IMR-90 (cell line): ENCODE results near the gene PHACTR3. TPM values are rescaled to one million over a fixed set of nuclear protein-coding genes. Genes with fewer than 3 reads are reported as not detected.

Experiments
- ATAC-seq: fragments of 200-7000 bp; cut with Tn5 transposase; 2 replicates; pipeline ENCODE4 v1.9.1; 2020; ENCODE audit warnings: low read depth, mild to moderate bottlenecking, moderate library complexity
- BruUV-seq: library from RNA; stranded (reverse); fragments of 400-500 nt; replicated peaks from 2 replicates; lab custom pipeline; 2021; lab: Mats Ljungman, UMichigan
- CTCF ChIA-PET: fragments of 300-600 bp; formaldehyde crosslinking; extraction: SDS; loops from one replicate; lab custom pipeline; 2021; ENCODE audit warnings: antibody characterized with exemption; lab: Yijun Ruan, JAX
- POLR2A ChIA-PET: fragments of 300-600 bp; sonication (Branson Sonifier 250); formaldehyde crosslinking; loops from one replicate; lab custom pipeline; 2022; ENCODE audit warnings: antibody characterized with exemption; ENCODE audit not compliant: unreplicated experiment; lab: Charles Lee
- DNase-seq: peaks from one replicate; pipeline ENCODE4 v3.0.0; 2013
- H2AFZ ChIP-seq: replicated peaks from 2 replicates; pipeline ENCODE3; 2013; ENCODE audit warnings: low read length, mild to moderate bottlenecking; ENCODE audit not compliant: poor library complexity
- H2AK5ac ChIP-seq: 2 replicates; pipeline ENCODE4 v1.6.1; 2013; ENCODE audit warnings: low read depth, low read length, inconsistent platforms
- H2AK9ac ChIP-seq: replicated peaks from 2 replicates; pipeline ENCODE3; 2013; ENCODE audit warnings: mild to moderate bottlenecking, low read depth, low read length, moderate library complexity; ENCODE audit not compliant: poor library complexity
- H2BK120ac ChIP-seq: 2 replicates; pipeline ENCODE4 v1.6.1; 2013; ENCODE audit warnings: low read depth, low read length, inconsistent platforms
- H2BK15ac ChIP-seq: 3 replicates; pipeline ENCODE4 v1.6.1; 2013; ENCODE audit warnings: low read depth, low read length, inconsistent platforms
- H2BK20ac ChIP-seq: 2 replicates; pipeline ENCODE4 v1.6.1; 2013; ENCODE audit warnings: low read depth, mild to moderate bottlenecking, inconsistent platforms, low read length, moderate library complexity
- H2BK5ac ChIP-seq: 2 replicates; pipeline ENCODE4 v1.6.1; 2013; ENCODE audit warnings: mild to moderate bottlenecking, low read depth, low read length, inconsistent platforms; ENCODE audit not compliant: poor library complexity, severe bottlenecking
- H3K14ac ChIP-seq: replicated peaks from 2 replicates; pipeline ENCODE4 v1.6.1; 2013; ENCODE audit warnings: low read depth, low read length, inconsistent platforms
- H3K18ac ChIP-seq: 2 replicates; pipeline ENCODE4 v1.6.1; 2013; ENCODE audit warnings: low read depth, low read length, control low read depth
- H3K23ac ChIP-seq: 2 replicates; pipeline ENCODE4 v1.6.1; 2013; ENCODE audit warnings: low read depth, low read length, inconsistent platforms
- H3K27ac ChIP-seq: 2 replicates; pipeline ENCODE4 v1.5.1; 2013; ENCODE audit warnings: mild to moderate bottlenecking, control low read depth, low read length; ENCODE audit not compliant: insufficient read depth
- H3K27me3 ChIP-seq: 2 replicates; pipeline ENCODE4 v1.6.1; 2013; ENCODE audit warnings: low read length; ENCODE audit not compliant: control insufficient read depth, insufficient read depth
- H3K36me3 ChIP-seq: 2 replicates; pipeline ENCODE4 v1.6.1; 2013; ENCODE audit warnings: low read length, mixed read lengths; ENCODE audit not compliant: control insufficient read depth, insufficient read depth
- H3K4ac ChIP-seq: 2 replicates; pipeline ENCODE4 v1.6.1; 2013; ENCODE audit warnings: low read depth, low read length, inconsistent platforms
- H3K4me1 ChIP-seq: 2 replicates; pipeline ENCODE4 v1.6.1; 2013; ENCODE audit warnings: low read length, mixed read lengths; ENCODE audit not compliant: control insufficient read depth, insufficient read depth
- H3K4me2 ChIP-seq: 2 replicates; pipeline ENCODE4 v1.6.1; 2013; ENCODE audit warnings: low read depth, mild to moderate bottlenecking, control low read depth, low read length, moderate library complexity
- H3K4me3 ChIP-seq: 2 replicates; pipeline ENCODE4 v1.5.1; 2013; ENCODE audit warnings: low read depth, mild to moderate bottlenecking, control low read depth, low read length, moderate library complexity; ENCODE audit not compliant: insufficient read depth
- H3K56ac ChIP-seq: 2 replicates; pipeline ENCODE4 v1.6.1; 2013; ENCODE audit warnings: low read length, inconsistent platforms; ENCODE audit not compliant: insufficient read depth; ENCODE audit errors: extremely low read depth
- H3K79me1 ChIP-seq, 2 experiments: 2 replicates each; pipeline ENCODE4 v1.6.1; 2013; ENCODE audit warnings: low read length in 2 of 2, inconsistent platforms in 1 of 2, low read depth in 1 of 2
- H3K9ac ChIP-seq: 2 replicates; pipeline ENCODE4 v1.6.1; 2013; ENCODE audit warnings: low read depth, low read length, control low read depth
- H3K9me1 ChIP-seq: 2 replicates; pipeline ENCODE4 v1.6.1; 2013; ENCODE audit warnings: low read length, inconsistent platforms; ENCODE audit not compliant: insufficient read depth
- H3K9me3 ChIP-seq: 2 replicates; pipeline ENCODE4 v1.6.1; 2013; ENCODE audit warnings: low read length; ENCODE audit not compliant: control insufficient read depth, insufficient read depth
- H4K20me1 ChIP-seq: 2 replicates; pipeline ENCODE4 v1.6.1; 2013; ENCODE audit warnings: low read length, inconsistent platforms; ENCODE audit not compliant: insufficient read depth
- H4K5ac ChIP-seq: 2 replicates; pipeline ENCODE4 v1.6.1; 2013; ENCODE audit warnings: mild to moderate bottlenecking, low read depth, low read length, control low read depth
- H4K8ac ChIP-seq, 2 experiments: 2 replicates each; pipeline ENCODE4 v1.6.1; 2013; ENCODE audit warnings: low read depth in 2 of 2, low read length in 2 of 2, control low read depth in 1 of 2, inconsistent platforms in 1 of 2
- H4K91ac ChIP-seq: 2 replicates; pipeline ENCODE4 v1.6.1; 2013; ENCODE audit warnings: low read depth, low read length, inconsistent platforms; ENCODE audit not compliant: insufficient read depth
- CHD1 ChIP-seq: IDR thresholded peaks from 2 replicates; pipeline ENCODE4 v1.6.1; 2012; ENCODE audit warnings: low read depth, low read length, improper control_type of control experiment
- ELK1 ChIP-seq: fragments of 150-350 bp; IDR thresholded peaks from 2 replicates; pipeline ENCODE4 v1.6.1; 2016; ENCODE audit warnings: low read depth, mild to moderate bottlenecking, low read length, moderate library complexity, borderline replicate concordance
- RAD21 ChIP-seq: IDR thresholded peaks from 2 replicates; pipeline ENCODE4 v1.6.1; 2012; ENCODE audit warnings: low read length, improper control_type of control experiment
- RCOR1 ChIP-seq: IDR thresholded peaks from 2 replicates; pipeline ENCODE4 v1.6.1; 2012; ENCODE audit warnings: mild to moderate bottlenecking, low read length, improper control_type of control experiment; ENCODE audit not compliant: insufficient replicate concordance
- USF2 ChIP-seq: fragments of 150-350 bp; IDR thresholded peaks from 2 replicates; pipeline ENCODE4 v1.6.1; 2017; ENCODE audit warnings: mild to moderate bottlenecking, antibody characterized with exemption, low read length, low read depth
- WGBS, 2 experiments: methylation state at CpG; one replicate each; pipeline versions ENCODE4 v1.1.5 to v1.1.7; 2013; ENCODE audit warnings: missing lambda C conversion rate in 2 of 2; ENCODE audit not compliant: insufficient read length in 1 of 2; ENCODE audit errors: extremely low coverage in 2 of 2; 5-methylcytosine and 5-hydroxymethylcytosine counted together
- dilution Hi-C: fragments of 300-500 bp; cut with HindIII; formaldehyde crosslinking; loops from one replicate; pipeline ENCODE4 v1.14.3; 2018; ENCODE audit warnings: low sequenced_read_pairs; ENCODE audit not compliant: unreplicated experiment
- in situ Hi-C: fragments of 300-500 bp; cut with MboI; formaldehyde crosslinking; loops from 3 replicates; pipeline ENCODE4 v1.14.3; 2019; ENCODE audit warnings: low sequenced_read_pairs, inconsistent platforms, mixed read lengths
- intact Hi-C: fragments of 100-400 bp; cut with micrococcal nuclease; formaldehyde crosslinking; loops from 2 replicates; pipeline ENCODE4 v1.10.0; 2022
- polyA plus RNA-seq, 3 experiments: library from polyadenylated mRNA; depleted of rRNA; stranded (reverse); fragments of >200 nt; gene quantifications; 2 replicates each; pipeline ENCODE4 v1.2.3, GENCODE V29; 2012; ENCODE audit warnings: low replicate concordance in 1 of 3
- total RNA-seq: library from RNA; depleted of rRNA; stranded (reverse); fragments of >200 nt; gene quantifications from 2 replicates; pipeline ENCODE4 v1.2.3, GENCODE V29; 2012

Gene PHACTR3
- total and polyA plus RNA-seq, 2 of the 4 experiments (the other 2 are of a cell fraction), result not detected

DNA sequence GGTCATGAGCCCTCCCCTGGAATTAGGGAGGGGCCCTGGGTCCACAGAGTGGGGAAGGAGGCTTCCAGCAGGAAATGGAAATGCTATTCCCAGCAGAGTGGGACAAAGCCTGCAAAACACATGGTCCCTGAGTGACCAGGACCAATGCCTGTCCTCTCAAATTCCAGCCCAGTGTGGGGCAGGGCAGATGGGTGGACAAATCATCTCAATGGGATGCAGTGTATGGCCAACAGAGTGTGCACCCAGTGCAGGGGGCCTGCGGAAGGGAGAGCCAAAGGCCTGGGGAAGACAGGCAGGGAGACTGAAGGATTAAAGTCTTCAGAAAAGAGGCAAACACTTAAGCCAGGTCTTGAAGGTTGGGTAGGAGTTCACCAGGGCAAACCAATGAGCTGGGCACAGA is 28.7 kb upstream of the PHACTR3 start:
- POLR2A ChIA-PET, result no interaction called here
- WGBS, 2 experiments, result no CpG with 5 or more reads among the region's 1 CpG
- H2BK5ac ChIP-seq, result no peak overlapping the region
- H4K8ac ChIP-seq, result no peak overlapping the region
- H3K4me1 ChIP-seq, result no peaks in the 10 kb centered on the region
- no peak overlapping the region for H3K23ac ChIP-seq
- H3K4me2 ChIP-seq, result no peak overlapping the region
- H3K4me3 ChIP-seq, result no peak overlapping the region
- H3K27me3 ChIP-seq, result peaks cover 10% of the 10 kb centered on the region
- CTCF ChIA-PET, result no interaction called here
- no peak overlapping the region for H2BK20ac ChIP-seq
- no peak overlapping the region for H3K9ac ChIP-seq
- no peak for ATAC-seq
- DNase-seq, result no peak
- no peak overlapping the region for H3K27ac ChIP-seq
- no peak overlapping the region for H2AK5ac ChIP-seq
- no peak overlapping the region for H3K18ac ChIP-seq
- no peak overlapping the region for H2BK120ac ChIP-seq
- TF ChIP-seq ELK1, result no peak
- no peak for TF ChIP-seq CHD1
- no peak for TF ChIP-seq RCOR1
- no peak for TF ChIP-seq USF2
- TF ChIP-seq RAD21, result no peak
- H2AFZ ChIP-seq, result no peak overlapping the region
- no peak overlapping the region for H3K56ac ChIP-seq
- dilution Hi-C loops (no loop called here), in situ Hi-C loops (no loop called here), intact Hi-C loops (loop anchor here (10.0 kb wide), 1 partner anchor 369 kb away; the partner anchor contains the start of genes FAM217B and PPP1R3D)
- no TSS peak for BruUV-seq
- no peaks in the 10 kb centered on the region for H3K79me1 ChIP-seq
- no peak overlapping the region for H2AK9ac ChIP-seq
- H3K4ac ChIP-seq, result no peak overlapping the region
- no peak overlapping the region for H4K5ac ChIP-seq
- H3K14ac ChIP-seq, result no peak overlapping the region
- no peaks in the 10 kb centered on the region for H3K9me1 ChIP-seq
- H3K36me3 ChIP-seq, result no peaks in the 10 kb centered on the region
- H4K20me1 ChIP-seq, result no peaks in the 10 kb centered on the region
- no peak overlapping the region for H2BK15ac ChIP-seq
- no peaks in the 10 kb centered on the region for H3K9me3 ChIP-seq
- no peak overlapping the region for H4K91ac ChIP-seq
